Loucy (cell line): Measurements from ENCODE around the gene RORB.

Experiments
- CTCF ChIP-seq: fragments of 200-600 bp; sonication (generic); conservative IDR thresholded peaks from 2 replicates; pipeline ENCODE4 v1.5.1; 2014; ENCODE audit warnings: mild to moderate bottlenecking, antibody characterized with exemption, low read length
- EZH2phosphoT487 ChIP-seq: fragments of 200-600 bp; IDR thresholded peaks from 2 replicates; pipeline ENCODE4 v1.6.1; 2018; ENCODE audit warnings: antibody characterized with exemption, mild to moderate bottlenecking, moderate library complexity, borderline replicate concordance

GRCh38 chr9:74719306-74719705 is 222.2 kb downstream of the RORB start:
- TF ChIP-seq CTCF: no peak
- TF ChIP-seq EZH2phosphoT487: no peak
